HG02973 (cell line): ENCODE data around the gene ARF3.

Source experiments
- ATAC-seq: cut with Tn5 transposase; IDR thresholded peaks from one replicate; pipeline ENCODE4 v1.9.1; 2021; ENCODE audit warnings: moderate library complexity; ENCODE audit not compliant: unreplicated experiment

ARF3 gene

DNA sequence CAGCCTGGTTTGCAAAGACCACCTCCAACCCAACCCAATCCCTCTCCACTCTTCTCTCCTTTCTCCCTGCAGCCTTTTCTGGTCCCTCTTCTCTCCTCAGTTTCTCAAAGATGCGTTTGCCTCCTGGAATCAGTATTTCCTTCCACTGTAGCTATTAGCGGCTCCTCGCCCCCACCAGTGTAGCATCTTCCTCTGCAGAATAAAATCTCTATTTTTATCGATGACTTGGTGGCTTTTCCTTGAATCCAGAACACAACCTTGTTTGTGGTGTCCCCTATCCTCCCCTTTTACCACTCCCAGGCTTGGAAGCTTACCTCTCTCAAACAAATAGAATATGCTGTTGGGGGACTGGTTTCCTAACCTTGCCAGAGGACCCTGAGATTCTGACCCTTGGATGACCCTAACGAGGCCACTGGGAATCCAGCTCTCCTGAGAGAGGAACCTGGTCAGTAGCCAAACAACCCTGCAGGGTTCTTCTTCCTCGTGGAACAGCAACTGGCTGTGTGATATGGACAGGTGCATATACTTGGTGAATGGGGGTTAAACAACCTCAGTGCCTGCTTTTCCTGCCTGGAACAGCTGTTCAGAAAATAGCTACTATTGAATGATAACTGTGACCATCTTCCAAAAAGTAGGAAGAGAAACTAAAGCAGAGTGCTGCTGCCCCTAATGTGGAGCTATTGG, 25.3 kb upstream of the ARF3 start:
- no peak for ATAC-seq

- ATAC-seq, result no peak
Observed at GRCh38 chr12:48981757-48982157, 24.5 kb upstream of the ARF3 start.

DNA sequence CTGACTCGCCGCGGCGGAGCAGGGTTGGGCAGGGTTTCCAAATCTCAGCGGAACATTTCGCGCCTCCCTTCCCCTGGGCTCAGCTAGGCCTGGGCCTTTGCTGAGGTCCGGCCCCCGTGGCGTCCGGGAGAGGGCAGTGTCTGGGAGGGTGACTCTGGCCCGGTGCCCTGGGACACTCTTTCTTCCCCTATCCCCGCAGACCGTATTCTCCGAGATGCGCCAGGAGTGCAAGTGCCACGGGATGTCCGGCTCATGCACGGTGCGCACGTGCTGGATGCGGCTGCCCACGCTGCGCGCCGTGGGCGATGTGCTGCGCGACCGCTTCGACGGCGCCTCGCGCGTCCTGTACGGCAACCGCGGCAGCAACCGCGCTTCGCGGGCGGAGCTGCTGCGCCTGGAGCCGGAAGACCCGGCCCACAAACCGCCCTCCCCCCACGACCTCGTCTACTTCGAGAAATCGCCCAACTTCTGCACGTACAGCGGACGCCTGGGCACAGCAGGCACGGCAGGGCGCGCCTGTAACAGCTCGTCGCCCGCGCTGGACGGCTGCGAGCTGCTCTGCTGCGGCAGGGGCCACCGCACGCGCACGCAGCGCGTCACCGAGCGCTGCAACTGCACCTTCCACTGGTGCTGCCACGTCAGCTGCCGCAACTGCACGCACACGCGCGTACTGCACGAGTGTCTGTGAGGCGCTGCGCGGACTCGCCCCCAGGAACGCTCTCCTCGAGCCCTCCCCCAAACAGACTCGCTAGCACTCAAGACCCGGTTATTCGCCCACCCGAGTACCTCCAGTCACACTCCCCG, 23.9 kb upstream of the ARF3 start:
- ATAC-seq, result no peak

- ATAC-seq, result no peak
Observed at GRCh38 chr12:48980389-48980952, 23.2 kb upstream of the ARF3 start.

DNA sequence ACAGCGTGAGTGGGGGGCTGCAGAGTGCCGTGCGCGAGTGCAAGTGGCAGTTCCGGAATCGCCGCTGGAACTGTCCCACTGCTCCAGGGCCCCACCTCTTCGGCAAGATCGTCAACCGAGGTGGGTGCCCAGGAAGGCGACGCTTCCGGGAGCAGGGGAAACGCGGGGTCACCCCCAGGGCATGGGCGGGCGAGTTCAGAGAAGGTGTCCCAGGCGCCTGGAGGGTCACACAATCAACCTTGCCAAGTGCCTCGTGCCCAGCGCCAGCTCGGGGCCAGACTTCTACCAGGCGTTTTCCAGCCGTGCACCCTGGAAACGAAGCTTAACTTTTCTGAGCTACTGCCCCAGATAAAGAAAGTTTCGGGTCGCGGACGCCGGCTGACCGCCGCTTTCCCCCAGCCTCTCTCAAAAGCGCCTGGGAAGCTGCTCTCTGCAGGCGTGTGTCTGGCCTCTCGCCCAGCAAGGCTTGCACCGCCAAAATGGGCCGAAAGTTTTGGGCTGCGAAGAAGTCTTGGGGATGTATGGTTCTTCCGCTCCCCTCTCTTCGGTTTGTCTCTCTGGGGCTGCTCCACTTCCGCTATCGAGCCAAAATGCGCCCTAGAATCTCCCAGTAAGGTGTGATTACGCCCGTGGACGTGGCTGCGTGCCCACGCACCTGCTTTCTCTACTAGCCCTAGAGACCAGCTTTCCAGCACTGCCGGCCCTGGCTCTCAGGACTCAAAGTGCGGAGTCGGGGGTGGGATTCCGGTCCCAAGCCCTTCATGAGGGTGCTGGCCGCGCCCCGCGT, 22.5 kb upstream of the ARF3 start:
- no peak for ATAC-seq

GRCh38 chr12:48978741-48979601, 21.7 kb upstream of the ARF3 start:
- no peak for ATAC-seq

GRCh38 chr12:48978291-48978740, 21.0 kb upstream of the ARF3 start, which contains the start of gene WNT1:
Gene WNT1 (plus strand): TSS chr12:48978322. CDS start chr12:48978651, 329 bp downstream.
- no peak for ATAC-seq

GRCh38 chr12:48977290-48978281, 20.3 kb upstream of the ARF3 start:
- peak; percentile 50 for ATAC-seq

- no peak for ATAC-seq
Observed at GRCh38 chr12:48973941-48974673, 16.8 kb upstream of the ARF3 start.

DNA sequence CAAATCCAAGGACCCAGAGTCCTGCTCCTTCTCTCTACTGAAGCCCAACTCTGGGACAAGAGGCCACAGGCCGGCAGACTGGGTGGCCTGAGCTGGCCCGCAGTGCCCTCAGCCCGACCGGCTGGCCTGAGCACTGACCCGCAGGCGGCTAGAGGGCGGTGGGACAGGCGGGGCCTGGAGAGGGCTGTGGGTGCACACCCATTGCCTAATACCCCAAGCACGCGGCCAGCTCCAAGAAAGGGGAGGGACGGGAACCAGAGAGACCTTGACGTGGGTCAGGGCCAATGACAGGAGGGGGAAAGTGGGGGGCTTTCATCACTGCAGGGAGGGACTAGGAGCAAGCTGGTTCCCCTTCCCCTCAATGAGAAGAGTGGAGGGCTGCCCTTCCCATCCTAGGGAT, 16.2 kb upstream of the ARF3 start:
- ATAC-seq, result no peak

DNA sequence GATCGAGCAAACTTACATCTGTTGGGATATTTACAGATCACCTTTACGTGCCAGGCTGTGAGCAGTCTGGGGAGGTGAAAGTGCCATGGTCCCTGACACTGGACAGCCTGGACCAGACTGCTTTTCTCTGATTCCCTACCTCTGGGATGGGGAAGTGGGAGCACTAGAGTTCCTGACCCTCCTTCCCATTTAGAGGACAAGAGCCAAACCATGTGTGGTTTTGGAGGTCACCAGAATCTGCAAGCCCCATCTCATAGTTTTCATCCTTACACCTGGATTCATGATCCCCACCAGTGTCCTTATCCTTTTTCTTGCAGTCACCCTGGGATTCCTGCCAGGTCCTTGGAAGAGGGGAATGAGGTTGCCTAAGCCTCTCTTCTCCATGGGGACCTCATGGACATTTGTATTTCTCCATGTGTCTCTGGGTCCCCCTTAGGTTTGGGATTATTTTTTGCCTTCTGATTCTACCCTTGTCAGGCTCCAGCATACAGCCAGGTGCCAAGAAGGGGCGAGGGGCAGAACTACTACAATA, 15.7 kb upstream of the ARF3 start:
- no peak for ATAC-seq

- no peak for ATAC-seq
Observed at GRCh38 chr12:48972213-48972951, 15.1 kb upstream of the ARF3 start.

- no peak for ATAC-seq
Observed at GRCh38 chr12:48970702-48971334, 13.5 kb upstream of the ARF3 start.

GRCh38 chr12:48969833-48970701, 12.8 kb upstream of the ARF3 start:
- no peak for ATAC-seq

- no peak for ATAC-seq
Observed at GRCh38 chr12:48969160-48969771, 12.0 kb upstream of the ARF3 start.

DNA sequence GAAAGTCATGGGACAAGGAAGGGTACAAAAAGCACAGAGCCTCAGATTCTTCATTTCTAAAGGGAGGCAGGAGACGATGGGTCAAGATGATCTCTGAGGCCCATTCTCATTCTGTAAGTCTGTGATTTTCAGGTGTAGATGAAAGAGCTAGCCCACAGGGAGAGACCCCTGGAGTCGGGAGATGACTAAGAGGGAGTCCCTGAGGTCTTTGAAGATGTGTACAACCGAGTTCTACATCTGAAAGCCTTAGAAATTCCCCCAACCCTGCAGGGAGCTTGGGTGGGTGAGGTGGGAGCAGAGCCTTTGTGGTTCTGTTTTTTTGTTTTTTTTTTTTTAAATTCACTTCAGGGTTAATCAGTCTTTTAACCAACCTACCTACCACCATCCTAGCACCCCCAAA, 11.2 kb upstream of the ARF3 start:
- no peak for ATAC-seq
